Vagina (tissue), 2 donors: Measurements from ENCODE around the gene KRTAP5-5. TPM values are rescaled to one million over a fixed set of nuclear protein-coding genes. Genes with fewer than 3 reads are reported as not detected.

Source experiments
- DNase-seq, 2 donors: peaks; one replicate each; pipeline ENCODE4 v3.0.0-alpha.2; 2017; ENCODE audit errors: extremely low spot score in 2 of 2
- H3K27ac ChIP-seq: fragments of 200-600 bp; sonication (generic); one replicate; pipeline ENCODE4 v1.5.1; 2019
- H3K27me3 ChIP-seq: fragments of 200-600 bp; sonication (generic); one replicate; pipeline ENCODE4 v1.5.1; 2019
- H3K36me3 ChIP-seq, 2 donors: fragments of 200-600 bp; sonication (generic); one replicate each; pipeline ENCODE4 v1.5.1; 2017 to 2019
- H3K4me1 ChIP-seq: fragments of 200-600 bp; sonication (generic); one replicate; pipeline ENCODE4 v1.5.1; 2019
- H3K4me3 ChIP-seq, 2 donors: fragments of 200-600 bp; sonication (generic); 1 replicate in 1 of 2; 2 replicates in 1 of 2; pipeline ENCODE4 v1.5.1; 2016 to 2019
- H3K9me3 ChIP-seq: fragments of 200-600 bp; sonication (generic); one replicate; pipeline ENCODE4 v1.5.1; 2019
- CTCF ChIP-seq, 3 experiments: fragments of 450-650 bp in 2 of 3; fragments of 200-600 bp in 1 of 3; sonication (generic) in 1 of 3; IDR thresholded peaks; one replicate each; pipeline ENCODE4 v1.5.1; 2017 to 2019; ENCODE audit warnings: antibody characterized with exemption in 3 of 3, mild to moderate bottlenecking in 2 of 3, moderate library complexity in 2 of 3
- POLR2A ChIP-seq, 2 donors: fragments of 450-650 bp; IDR thresholded peaks; one replicate each; pipeline ENCODE4 v1.6.1; 2017; ENCODE audit warnings: antibody characterized with exemption in 2 of 2, mild to moderate bottlenecking in 2 of 2, moderate library complexity in 2 of 2
- POLR2AphosphoS5 ChIP-seq, 2 donors: sonication (generic); formaldehyde crosslinking; IDR thresholded peaks; one replicate each; pipeline ENCODE4 v1.9.0; 2017; ENCODE audit warnings: antibody characterized with exemption in 2 of 2, mild to moderate bottlenecking in 2 of 2, low read depth in 1 of 2; ENCODE audit not compliant: insufficient read depth in 1 of 2
- intact Hi-C: fragments of 100-400 bp; cut with DNase I; formaldehyde crosslinking; loops from one replicate; pipeline ENCODE4 v1.15.1; 2023
- total RNA-seq: library from RNA; depleted of rRNA; stranded (reverse); fragments of >200 nt; gene quantifications from one replicate; pipeline ENCODE4 v1.2.3, GENCODE V29; 2016

KRTAP5-5 gene
- total RNA-seq, 1 donor from 2014 or later: not detected

- no peaks in the 10 kb centered on the region for H3K4me1 ChIP-seq
- H3K9me3 ChIP-seq: no peaks in the 10 kb centered on the region
- no peaks in the 10 kb centered on the region for H3K36me3 ChIP-seq
- H3K27ac ChIP-seq: no peak overlapping the region
- H3K4me3 ChIP-seq: no peak overlapping the region
- no peak for DNase-seq
- TF ChIP-seq POLR2A (IDR thresholded peaks at IDR 0.05): no peak
- TF ChIP-seq CTCF (IDR thresholded peaks at IDR 0.05): no peak
- no peak for TF ChIP-seq POLR2AphosphoS5 (IDR thresholded peaks at IDR 0.05; ENCODE audit: insufficient read depth in 1 of 2, low read depth in 1 of 2)
- no peaks in the 10 kb centered on the region for H3K27me3 ChIP-seq
- intact Hi-C loops: no loop called here
Measured at GRCh38 chr11:1665313-1665712, 35.7 kb downstream of the KRTAP5-5 start.

GRCh38 chr11:1667121-1667850 lies 37.7 kb downstream of the KRTAP5-5 start:
- intact Hi-C loops: no loop called here
- no peaks in the 10 kb centered on the region for H3K27me3 ChIP-seq
- no peaks in the 10 kb centered on the region for H3K4me1 ChIP-seq
- no peaks in the 10 kb centered on the region for H3K9me3 ChIP-seq
- no peaks in the 10 kb centered on the region for H3K36me3 ChIP-seq
- TF ChIP-seq POLR2A (IDR thresholded peaks at IDR 0.05) (no peak), POLR2AphosphoS5 (IDR thresholded peaks at IDR 0.05; ENCODE audit: insufficient read depth in 1 of 2, low read depth in 1 of 2) (no peak), CTCF (IDR thresholded peaks at IDR 0.05) (no peak)
- DNase-seq: no peak
- no peak overlapping the region for H3K27ac ChIP-seq
- no peak overlapping the region for H3K4me3 ChIP-seq

- intact Hi-C loops: no loop called here
- TF ChIP-seq POLR2AphosphoS5 (IDR thresholded peaks at IDR 0.05; ENCODE audit: insufficient read depth in 1 of 2, low read depth in 1 of 2): no peak
- no peak for TF ChIP-seq POLR2A (IDR thresholded peaks at IDR 0.05)
- TF ChIP-seq CTCF (IDR thresholded peaks at IDR 0.05): no peak
Measured at GRCh38 chr11:1667906-1668305, 38.3 kb downstream of the KRTAP5-5 start.

GRCh38 chr11:1668911-1669473 lies 39.4 kb downstream of the KRTAP5-5 start:
- no peaks in the 10 kb centered on the region for H3K36me3 ChIP-seq
- TF ChIP-seq POLR2A (IDR thresholded peaks at IDR 0.05): no peak
- no peak for TF ChIP-seq POLR2AphosphoS5 (IDR thresholded peaks at IDR 0.05; ENCODE audit: insufficient read depth in 1 of 2, low read depth in 1 of 2)
- no peak for TF ChIP-seq CTCF (IDR thresholded peaks at IDR 0.05)

More at GRCh38 chr11:1667906-1668305, 38.3 kb downstream of the KRTAP5-5 start:
- H3K4me3 ChIP-seq: no peak overlapping the region
- no peak overlapping the region for H3K27ac ChIP-seq
- no peaks in the 10 kb centered on the region for H3K36me3 ChIP-seq
- DNase-seq: no peak
- no peaks in the 10 kb centered on the region for H3K9me3 ChIP-seq
- no peaks in the 10 kb centered on the region for H3K27me3 ChIP-seq
- no peaks in the 10 kb centered on the region for H3K4me1 ChIP-seq

More at GRCh38 chr11:1668911-1669473, 39.4 kb downstream of the KRTAP5-5 start:
- Histone ChIP-seq H3K4me1 (no peaks in the 10 kb centered on the region), H3K27ac (no peak overlapping the region), H3K9me3 (no peaks in the 10 kb centered on the region), H3K27me3 (no peaks in the 10 kb centered on the region), H3K4me3 (no peak overlapping the region)
- intact Hi-C loops: no loop called here
- no peak for DNase-seq
